ENCODE measurements around the gene TNFSF8. TPM values are rescaled to one million over a fixed set of nuclear protein-coding genes. Genes with fewer than 3 reads are reported as not detected.
A peak's percentile ranks its signal among the peaks of the same experiment; 100 is the strongest.

Gene TNFSF8
- total and polyA plus RNA-seq, 2 experiments from 2014 or later = not detected

GRCh38 chr9:114887963-114888362, 42.4 kb downstream of the TNFSF8 start:
- no peak for DNase-seq (ENCODE audit: low read depth in 1 of 2, low spot score in 1 of 2)
- Histone ChIP-seq H3K27me3 (no peaks in the 10 kb centered on the region), H3K4me1 (ENCODE audit: low read depth) (no peaks in the 10 kb centered on the region), H3K4me3 (no peak overlapping the region), H3K36me3 (no peaks in the 10 kb centered on the region), H3K9me3 (ENCODE audit: low read depth) (no peaks in the 10 kb centered on the region), H3K27ac (no peak overlapping the region)
- TF ChIP-seq CTCF (IDR thresholded peaks at IDR 0.05; ENCODE audit: low read depth, low read length) = no peak

DNA sequence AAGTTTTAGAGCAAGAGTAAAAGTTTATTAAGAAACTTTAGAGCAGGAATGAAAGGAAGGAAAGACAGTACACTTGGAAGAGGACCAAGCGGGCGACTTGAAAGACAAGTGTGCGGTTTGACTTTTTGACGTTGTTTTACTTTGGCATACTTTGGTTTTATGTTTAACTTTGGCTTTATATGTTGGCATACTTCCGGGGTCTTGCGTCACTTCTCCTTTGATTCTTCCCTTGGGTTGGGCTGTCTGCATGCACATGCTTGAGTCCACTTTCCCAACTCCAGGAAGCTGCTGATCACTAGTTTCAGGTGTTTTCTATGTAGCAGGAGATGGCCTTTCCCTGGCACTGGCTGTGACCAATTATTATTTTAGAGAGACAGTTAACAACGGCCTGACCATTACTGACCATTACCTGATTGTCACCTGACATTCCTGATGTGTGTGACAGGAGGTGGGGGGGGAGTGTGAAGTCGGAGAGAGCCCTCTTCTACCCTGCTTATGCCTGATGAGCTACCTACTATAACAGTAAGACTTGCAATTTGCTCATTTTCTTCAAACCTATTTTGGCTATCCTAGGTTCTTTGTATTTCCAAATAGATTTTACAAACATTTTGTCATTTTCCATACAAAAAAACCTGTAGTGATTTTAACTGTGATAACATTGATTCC, 45.5 kb downstream of the TNFSF8 start:
- no peak for DNase-seq (ENCODE audit: low read depth in 1 of 2, low spot score in 1 of 2)
- H3K36me3 ChIP-seq = no peaks in the 10 kb centered on the region
- H3K27ac ChIP-seq = no peak overlapping the region
- TF ChIP-seq CTCF (IDR thresholded peaks at IDR 0.05; ENCODE audit: low read depth, low read length) = no peak
- peaks cover 14% of the 10 kb centered on the region for H3K27me3 ChIP-seq
- H3K4me3 ChIP-seq = no peak overlapping the region
- no peaks in the 10 kb centered on the region for H3K9me3 ChIP-seq (ENCODE audit: low read depth)
- no peaks in the 10 kb centered on the region for H3K4me1 ChIP-seq (ENCODE audit: low read depth)

- Histone ChIP-seq H3K27ac (no peak overlapping the region), H3K4me3 (no peak overlapping the region), H3K27me3 (peaks cover 21% of the 10 kb centered on the region), H3K9me3 (ENCODE audit: low read depth) (no peaks in the 10 kb centered on the region), H3K36me3 (no peaks in the 10 kb centered on the region), H3K4me1 (ENCODE audit: low read depth) (no peaks in the 10 kb centered on the region)
- DNase-seq (ENCODE audit: low read depth in 1 of 2, low spot score in 1 of 2) = no peak
- TF ChIP-seq CTCF (IDR thresholded peaks at IDR 0.05; ENCODE audit: low read depth, low read length) = no peak
Measured at GRCh38 chr9:114883709-114884108, 46.7 kb downstream of the TNFSF8 start.

GRCh38 chr9:114880291-114880745, 50.1 kb downstream of the TNFSF8 start:
- no peaks in the 10 kb centered on the region for H3K9me3 ChIP-seq (ENCODE audit: low read depth)
- DNase-seq (ENCODE audit: low read depth in 1 of 2, low spot score in 1 of 2) = peak in 1 of 2 donors; percentile 36
- no peak for TF ChIP-seq CTCF (IDR thresholded peaks at IDR 0.05; ENCODE audit: low read depth, low read length)
- H3K27me3 ChIP-seq = peaks cover 21% of the 10 kb centered on the region
- H3K27ac ChIP-seq = no peak overlapping the region
- H3K36me3 ChIP-seq = no peaks in the 10 kb centered on the region
- no peak overlapping the region for H3K4me3 ChIP-seq
- H3K4me1 ChIP-seq (ENCODE audit: low read depth) = no peaks in the 10 kb centered on the region

DNA sequence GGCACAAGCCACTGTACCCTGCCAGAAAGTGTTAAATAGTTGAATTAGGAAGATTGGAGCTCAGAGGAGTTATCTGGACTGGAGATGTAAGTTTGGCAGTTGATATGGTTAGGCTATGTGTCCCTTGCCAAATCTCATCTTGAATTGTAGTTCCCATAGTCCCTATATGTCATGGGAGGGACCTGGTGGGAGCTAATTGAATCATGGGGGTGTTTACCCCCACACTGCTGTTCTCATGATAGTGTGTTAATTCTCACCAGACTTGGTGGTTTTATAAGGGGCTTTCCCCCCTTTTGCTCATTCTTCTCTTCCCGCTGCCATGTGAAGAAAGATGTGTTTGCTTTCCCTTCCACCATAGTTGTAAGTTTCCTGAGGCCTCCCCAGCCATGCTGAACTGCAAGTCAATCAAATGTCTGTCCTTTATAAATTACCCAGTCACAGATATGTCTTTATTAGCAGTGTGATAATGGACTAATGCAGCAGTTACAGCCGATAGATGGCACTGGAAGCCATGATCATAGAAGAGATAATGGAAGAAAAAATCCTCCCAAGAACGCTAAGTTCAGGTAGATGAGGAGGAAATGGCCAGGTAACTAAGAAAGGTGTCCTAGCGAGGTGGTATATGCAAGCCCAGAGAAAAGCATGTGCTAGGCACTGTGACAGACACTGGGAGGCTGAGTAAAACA, 51.4 kb downstream of the TNFSF8 start:
- no peak for DNase-seq (ENCODE audit: low read depth in 1 of 2, low spot score in 1 of 2)
- Histone ChIP-seq H3K27me3 (peaks cover 21% of the 10 kb centered on the region), H3K36me3 (no peaks in the 10 kb centered on the region), H3K4me1 (ENCODE audit: low read depth) (no peaks in the 10 kb centered on the region), H3K4me3 (no peak overlapping the region), H3K9me3 (ENCODE audit: low read depth) (no peaks in the 10 kb centered on the region), H3K27ac (no peak overlapping the region)
- no peak for TF ChIP-seq CTCF (IDR thresholded peaks at IDR 0.05; ENCODE audit: low read depth, low read length)
